Stomach smooth muscle (tissue), 2 donors: ENCODE data around the gene KLHL26.
A peak's percentile ranks its signal among the peaks of the same experiment; 100 is the strongest.

Source experiments
- H3K27ac ChIP-seq: one replicate; pipeline ENCODE4 v1.7.0; 2013; ENCODE audit warnings: mild to moderate bottlenecking, low read length, inconsistent platforms
- H3K27me3 ChIP-seq, 2 donors: one replicate each; pipeline ENCODE4 v1.7.0; 2013; ENCODE audit warnings: low read length in 2 of 2; ENCODE audit not compliant: insufficient read depth in 2 of 2, control insufficient read depth in 1 of 2
- H3K36me3 ChIP-seq, 2 donors: one replicate each; pipeline ENCODE4 v1.7.0; 2013; ENCODE audit warnings: low read length in 2 of 2; ENCODE audit not compliant: control insufficient read depth in 2 of 2, insufficient read depth in 2 of 2
- H3K4me1 ChIP-seq: one replicate; pipeline ENCODE4 v1.7.0; 2013; ENCODE audit warnings: low read length; ENCODE audit not compliant: control insufficient read depth, insufficient read depth
- H3K4me3 ChIP-seq, 2 donors: one replicate each; pipeline ENCODE4 v1.7.0; 2013; ENCODE audit warnings: low read length in 2 of 2
- H3K9ac ChIP-seq, 2 donors: one replicate each; pipeline ENCODE4 v1.7.0; 2013; ENCODE audit warnings: low read length in 2 of 2, mild to moderate bottlenecking in 1 of 2
- H3K9me3 ChIP-seq, 2 donors: one replicate each; pipeline ENCODE4 v1.7.0; 2013; ENCODE audit warnings: low read length in 2 of 2; ENCODE audit not compliant: control insufficient read depth in 2 of 2
- donor health status: healthy.
- donor health status: Pancreatic carcinoma.

The KLHL26 gene

DNA sequence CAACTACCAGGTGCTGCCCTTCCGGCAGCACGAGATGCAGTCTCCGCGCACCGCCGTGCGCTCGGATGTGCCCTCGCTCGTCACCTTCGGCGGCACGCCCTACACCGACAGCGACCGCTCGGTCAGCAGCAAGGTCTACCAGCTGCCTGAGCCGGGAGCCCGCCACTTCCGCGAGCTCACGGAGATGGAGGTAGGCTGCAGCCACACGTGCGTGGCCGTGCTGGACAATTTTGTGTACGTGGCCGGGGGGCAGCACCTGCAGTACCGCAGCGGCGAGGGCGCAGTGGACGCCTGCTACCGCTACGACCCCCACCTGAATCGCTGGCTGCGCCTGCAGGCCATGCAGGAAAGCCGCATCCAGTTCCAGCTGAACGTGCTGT is 31.4 kb downstream of the KLHL26 start:
- H3K27ac ChIP-seq, result no peak overlapping the region
- H3K4me1 ChIP-seq, result peaks cover 49% of the 10 kb centered on the region
- H3K36me3 ChIP-seq, result peaks cover 16% of the 10 kb centered on the region in 2 donors
- H3K9me3 ChIP-seq, result no peaks in the 10 kb centered on the region
- no peaks in the 10 kb centered on the region for H3K27me3 ChIP-seq
- H3K9ac ChIP-seq, result no peak overlapping the region
- H3K4me3 ChIP-seq, result no peak overlapping the region

DNA sequence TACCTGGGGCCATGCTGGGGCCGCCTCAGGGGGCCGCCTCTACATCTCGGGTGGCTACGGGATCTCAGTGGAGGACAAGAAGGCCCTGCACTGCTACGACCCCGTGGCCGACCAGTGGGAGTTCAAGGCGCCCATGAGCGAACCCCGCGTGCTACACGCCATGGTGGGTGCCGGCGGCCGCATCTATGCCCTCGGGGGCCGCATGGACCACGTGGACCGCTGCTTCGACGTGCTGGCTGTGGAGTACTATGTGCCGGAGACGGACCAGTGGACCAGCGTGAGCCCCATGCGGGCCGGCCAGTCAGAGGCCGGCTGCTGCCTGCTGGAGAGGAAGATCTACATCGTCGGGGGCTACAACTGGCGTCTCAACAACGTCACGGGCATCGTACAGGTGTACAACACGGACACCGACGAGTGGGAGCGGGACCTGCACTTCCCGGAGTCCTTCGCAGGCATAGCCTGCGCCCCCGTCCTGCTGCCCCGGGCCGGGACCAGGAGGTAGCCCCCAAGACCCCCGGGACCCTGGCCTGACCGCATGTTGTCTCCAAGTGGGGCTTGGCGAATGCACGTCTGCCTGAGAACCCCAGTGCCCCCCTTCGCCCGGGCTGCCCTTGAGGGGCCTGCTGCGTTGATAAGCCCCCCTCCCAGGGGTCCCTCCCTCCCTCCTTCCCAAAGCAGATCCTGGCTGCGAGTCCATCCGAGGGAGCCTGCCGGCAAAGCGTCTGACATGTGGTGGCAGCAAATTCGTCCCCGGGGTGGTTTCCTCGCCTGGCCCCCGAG is 32.1 kb downstream of the KLHL26 start:
- H3K27ac ChIP-seq, result no peak overlapping the region
- no peaks in the 10 kb centered on the region for H3K9me3 ChIP-seq
- H3K4me3 ChIP-seq, result no peak overlapping the region
- peaks cover 45% of the 10 kb centered on the region for H3K4me1 ChIP-seq
- no peak overlapping the region for H3K9ac ChIP-seq
- H3K36me3 ChIP-seq, result peaks cover 16% of the 10 kb centered on the region in 2 donors
- H3K27me3 ChIP-seq, result no peaks in the 10 kb centered on the region

DNA sequence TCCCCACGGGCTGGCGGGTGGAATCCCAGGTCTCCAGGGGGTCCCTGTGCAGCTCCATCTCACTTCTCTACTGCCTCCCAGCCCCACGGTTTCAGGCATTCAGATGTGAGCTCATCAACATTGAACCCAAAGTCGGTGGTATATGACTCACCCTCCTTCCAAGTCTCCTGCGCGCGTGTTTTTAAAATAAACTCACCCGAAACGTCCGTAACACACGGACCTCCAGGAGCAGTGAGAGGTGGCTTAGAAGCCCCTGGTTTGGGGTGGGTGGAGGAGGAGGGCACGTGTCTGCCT is 32.6 kb downstream of the KLHL26 start:
- peaks cover 45% of the 10 kb centered on the region for H3K4me1 ChIP-seq
- peaks cover 16% of the 10 kb centered on the region in 2 donors for H3K36me3 ChIP-seq
- no peak overlapping the region for H3K27ac ChIP-seq
- H3K27me3 ChIP-seq, result no peaks in the 10 kb centered on the region
- no peak overlapping the region for H3K9ac ChIP-seq
- H3K4me3 ChIP-seq, result no peak overlapping the region
- H3K9me3 ChIP-seq, result no peaks in the 10 kb centered on the region

DNA sequence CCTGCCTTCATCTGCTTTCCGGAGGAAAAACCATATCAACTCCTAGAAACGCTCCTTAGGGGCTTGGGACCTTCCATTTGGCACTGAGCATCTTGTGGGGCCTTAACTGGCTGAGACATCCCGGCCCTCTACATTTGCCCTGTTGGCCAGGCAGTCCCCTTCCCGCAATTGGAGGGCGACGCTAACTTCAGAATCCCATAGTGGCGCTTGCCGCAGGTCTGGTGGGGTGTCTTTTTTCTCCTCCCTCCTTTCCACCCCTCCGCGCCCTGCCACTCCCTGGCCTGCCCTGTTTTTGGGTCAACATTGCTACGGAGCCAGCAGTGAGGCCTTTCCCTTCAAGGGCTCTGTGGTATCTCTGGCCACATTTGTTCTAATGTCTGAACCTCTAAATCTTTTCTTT is 33.1 kb downstream of the KLHL26 start:
- peaks cover 16% of the 10 kb centered on the region in 2 donors for H3K36me3 ChIP-seq
- H3K27me3 ChIP-seq, result no peaks in the 10 kb centered on the region
- no peak overlapping the region for H3K9ac ChIP-seq
- no peak overlapping the region for H3K4me3 ChIP-seq
- peaks cover 49% of the 10 kb centered on the region for H3K4me1 ChIP-seq
- no peaks in the 10 kb centered on the region for H3K9me3 ChIP-seq
- peak overlapping the region; percentile 31 for H3K27ac ChIP-seq

DNA sequence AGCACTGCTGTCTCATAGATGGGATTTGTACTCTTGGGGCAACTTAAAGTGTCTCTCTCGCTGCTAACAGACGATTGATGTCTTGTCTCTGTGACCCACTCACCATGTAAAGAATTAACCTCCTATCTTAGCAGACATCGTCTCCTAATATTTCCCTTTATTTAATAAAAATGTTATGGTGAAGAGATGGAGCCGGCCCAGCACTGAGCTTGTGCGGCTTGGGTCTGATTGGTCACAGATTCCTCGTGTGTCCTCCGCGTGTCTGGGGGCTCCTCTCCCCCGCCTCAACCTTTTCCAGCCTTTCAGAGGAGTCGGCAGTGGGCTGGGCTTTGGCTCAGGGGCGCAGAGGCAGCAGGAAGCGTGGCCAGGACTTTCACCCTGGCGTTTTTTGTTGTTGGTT is 33.5 kb downstream of the KLHL26 start:
- Histone ChIP-seq H3K9me3 (no peaks in the 10 kb centered on the region), H3K27ac (peak overlapping the region; percentile 31), H3K4me3 (no peak overlapping the region), H3K9ac (no peak overlapping the region), H3K27me3 (no peaks in the 10 kb centered on the region), H3K4me1 (peaks cover 47% of the 10 kb centered on the region), H3K36me3 (peaks cover 16% of the 10 kb centered on the region in 2 donors)

DNA sequence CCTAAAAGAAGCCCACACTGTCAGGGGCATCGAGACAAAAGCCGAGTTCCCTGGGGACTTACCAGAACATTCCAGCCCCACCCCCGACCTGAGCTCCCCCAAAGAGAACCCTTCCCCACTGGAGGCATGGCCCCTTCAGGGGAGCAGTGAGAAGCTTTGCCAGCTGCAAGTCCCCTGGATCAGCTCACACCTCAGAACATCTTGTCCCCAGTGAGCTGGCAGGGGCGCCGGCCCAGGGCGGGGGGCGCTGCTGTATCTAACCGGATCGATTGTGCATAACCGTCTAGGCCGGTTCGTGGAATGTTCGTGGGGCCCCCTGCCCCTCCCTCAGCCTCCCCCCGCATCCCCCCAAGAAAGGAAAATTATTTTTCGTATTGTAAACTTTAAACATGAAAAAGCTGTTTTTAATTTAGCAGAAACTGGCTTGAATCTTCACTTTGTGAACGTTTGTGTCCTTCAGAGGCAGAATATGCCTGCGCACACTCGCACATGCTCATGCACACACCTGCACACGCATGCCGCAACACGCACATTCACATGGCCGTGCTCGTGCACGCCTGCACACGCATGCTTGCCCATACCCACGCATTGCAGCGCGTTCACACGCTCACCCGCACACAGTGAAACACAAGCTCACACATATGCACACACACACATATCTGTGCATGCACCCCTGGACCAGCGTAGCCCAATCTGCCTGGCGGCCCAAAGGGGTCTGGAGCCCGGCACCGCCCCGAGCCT is 34.6 kb downstream of the KLHL26 start:
- no peaks in the 10 kb centered on the region for H3K27me3 ChIP-seq
- peak overlapping the region; percentile 78 for H3K27ac ChIP-seq
- H3K9ac ChIP-seq, result no peak overlapping the region
- no peaks in the 10 kb centered on the region for H3K9me3 ChIP-seq
- no peak overlapping the region for H3K4me3 ChIP-seq
- H3K4me1 ChIP-seq, result peaks cover 38% of the 10 kb centered on the region
- peaks cover 16% of the 10 kb centered on the region in 2 donors for H3K36me3 ChIP-seq

DNA sequence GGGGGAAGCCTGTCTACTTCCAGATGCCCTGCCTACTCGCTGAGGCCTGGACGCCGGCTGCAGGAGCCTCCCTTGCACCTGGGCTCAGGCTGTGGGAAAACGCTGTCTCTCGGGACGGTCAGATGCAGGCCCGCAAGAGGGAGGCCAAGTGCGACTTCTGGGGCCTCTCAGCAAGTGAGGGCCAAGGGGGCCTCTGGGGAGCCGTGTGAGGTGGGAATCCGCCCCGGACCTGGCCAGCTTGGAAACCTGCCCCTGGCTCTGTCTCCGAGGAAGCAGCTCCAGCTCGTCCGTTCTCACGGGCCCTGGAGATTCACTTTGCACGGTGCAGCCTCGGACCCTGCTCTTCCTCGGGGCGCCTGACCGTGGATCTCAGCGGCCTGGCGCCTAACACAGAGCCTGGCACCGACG is 35.2 kb downstream of the KLHL26 start:
- peaks cover 33% of the 10 kb centered on the region for H3K4me1 ChIP-seq
- H3K27me3 ChIP-seq, result no peaks in the 10 kb centered on the region
- no peaks in the 10 kb centered on the region for H3K9me3 ChIP-seq
- H3K9ac ChIP-seq, result no peak overlapping the region
- H3K4me3 ChIP-seq, result peak overlapping the region; percentile 35 to 54
- H3K27ac ChIP-seq, result peak overlapping the region; percentile 78
- peaks cover 16% of the 10 kb centered on the region in 2 donors for H3K36me3 ChIP-seq

DNA sequence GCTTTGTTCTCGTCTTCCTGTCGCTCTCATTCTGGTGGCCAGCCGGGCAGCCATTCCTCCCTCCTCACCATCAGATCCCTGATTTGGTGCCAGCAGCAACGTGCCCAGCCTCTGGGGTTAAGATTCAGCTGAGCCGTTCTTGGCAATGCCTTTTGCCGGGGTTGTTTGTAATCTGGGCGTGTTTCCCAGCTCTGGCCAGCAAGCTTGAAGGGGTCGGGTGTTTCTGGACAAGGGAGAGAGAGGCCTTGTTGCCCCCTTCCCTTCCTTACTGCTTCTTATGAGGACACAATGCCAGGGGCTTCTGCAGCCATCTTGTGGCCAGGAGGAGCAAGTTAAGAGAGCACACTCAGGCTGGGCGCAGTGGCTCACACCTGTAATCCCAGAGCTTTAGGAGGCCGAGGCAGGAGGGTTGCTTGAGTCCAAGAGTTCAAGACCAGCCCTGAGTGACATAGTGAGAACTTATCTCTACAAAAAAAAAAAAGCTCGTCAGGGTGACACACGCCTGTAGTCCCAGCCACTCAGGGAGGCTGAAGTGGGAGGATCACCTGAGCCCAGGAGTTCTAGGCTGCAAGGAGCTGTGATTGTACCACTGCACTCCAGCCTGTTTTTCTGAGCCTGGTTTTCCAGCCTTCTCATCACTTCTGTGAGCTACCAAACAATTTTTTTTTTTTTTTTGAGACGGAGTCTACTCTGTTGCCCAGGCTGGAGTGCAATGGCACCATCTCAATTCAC is 35.9 kb downstream of the KLHL26 start:
- no peak overlapping the region for H3K9ac ChIP-seq
- H3K27me3 ChIP-seq, result no peaks in the 10 kb centered on the region
- H3K27ac ChIP-seq, result peak overlapping the region; percentile 78

DNA sequence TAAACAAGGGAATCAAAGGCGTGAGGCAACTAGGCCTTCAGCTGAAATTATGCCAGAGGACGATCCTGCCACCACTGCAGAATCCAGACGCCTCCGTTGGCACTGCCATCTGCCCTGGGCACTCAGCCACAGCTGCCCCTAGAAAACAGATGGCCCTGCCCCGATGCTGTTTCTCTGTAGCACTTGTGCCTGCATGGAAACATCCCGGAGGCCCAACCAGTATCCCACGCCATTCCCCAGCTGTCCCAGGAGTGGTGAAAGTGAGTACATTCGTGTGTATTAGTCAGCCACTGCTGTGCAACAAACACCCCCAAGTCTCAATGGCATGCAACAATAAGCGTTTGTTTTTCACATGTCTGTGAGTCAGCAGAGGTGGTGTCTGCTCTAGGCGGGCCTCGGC is 37.8 kb downstream of the KLHL26 start:
- H3K27me3 ChIP-seq, result no peaks in the 10 kb centered on the region
- H3K9me3 ChIP-seq, result no peaks in the 10 kb centered on the region
- peaks cover 2 to 5% of the 10 kb centered on the region in 2 donors for H3K36me3 ChIP-seq
- H3K4me3 ChIP-seq, result no peak overlapping the region
- no peak overlapping the region for H3K9ac ChIP-seq
- peaks cover 43% of the 10 kb centered on the region for H3K4me1 ChIP-seq
- H3K27ac ChIP-seq, result peak overlapping the region; percentile 80

More for the DNA sequence above, 35.9 kb downstream of the KLHL26 start:
- H3K4me1 ChIP-seq, result peaks cover 33% of the 10 kb centered on the region
- no peaks in the 10 kb centered on the region for H3K9me3 ChIP-seq
- peaks cover 13 to 16% of the 10 kb centered on the region in 2 donors for H3K36me3 ChIP-seq
- H3K4me3 ChIP-seq, result peak overlapping the region; percentile 35 to 54

DNA sequence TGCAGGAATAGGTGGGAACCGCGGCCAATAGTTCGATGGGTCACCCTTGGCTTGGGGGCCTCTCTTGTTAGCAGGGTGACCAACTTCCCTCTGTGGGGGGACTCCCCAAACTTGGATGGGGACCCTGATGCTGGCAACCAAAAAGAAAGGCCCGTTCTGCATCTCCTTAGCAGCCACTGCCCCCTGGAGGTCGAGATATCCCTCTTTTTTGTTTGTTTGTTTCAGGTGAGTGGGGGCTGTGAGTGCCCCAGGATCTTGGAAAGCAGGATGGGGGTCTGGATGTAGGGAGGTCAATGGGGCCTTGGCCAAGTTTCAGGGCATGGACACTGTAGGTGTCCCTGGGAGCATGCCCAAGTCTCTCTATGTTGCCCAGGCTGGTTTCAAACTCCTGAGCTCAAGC is 39.0 kb downstream of the KLHL26 start:
- H3K9ac ChIP-seq, result no peak overlapping the region
- H3K27ac ChIP-seq, result peak overlapping the region; percentile 80
- H3K36me3 ChIP-seq, result no peaks in the 10 kb centered on the region
- H3K4me1 ChIP-seq, result peaks cover 43% of the 10 kb centered on the region
- no peak overlapping the region for H3K4me3 ChIP-seq
- no peaks in the 10 kb centered on the region for H3K9me3 ChIP-seq
- H3K27me3 ChIP-seq, result no peaks in the 10 kb centered on the region
